Mesendoderm (in vitro differentiated cells): ENCODE data around the gene CCDC81.
A peak's percentile ranks its signal among the peaks of the same experiment; 100 is the strongest.
"Not testable (repeated sequence)": the region's sequence is repeated elsewhere in the genome, so short reads cannot be mapped to it uniquely, and the experiment has no call there.

Experiments used
- DNase-seq: peaks from one replicate; pipeline ENCODE4 v3.0.0; 2013
- H2AK5ac ChIP-seq: 2 replicates; pipeline ENCODE4 v1.6.1; 2013; ENCODE audit warnings: low read length, inconsistent platforms
- H2BK120ac ChIP-seq: 2 replicates; pipeline ENCODE4 v1.6.1; 2013; ENCODE audit warnings: low read depth, mild to moderate bottlenecking, low read length, moderate library complexity, mixed read lengths
- H2BK15ac ChIP-seq: replicated peaks from 2 replicates; pipeline ENCODE4 v1.6.1; 2013; ENCODE audit warnings: low read depth, mild to moderate bottlenecking, moderate library complexity
- H2BK5ac ChIP-seq: 2 replicates; pipeline ENCODE4 v1.6.1; 2013; ENCODE audit warnings: low read length, inconsistent platforms
- H3K18ac ChIP-seq: 2 replicates; pipeline ENCODE4 v1.6.1; 2013; ENCODE audit warnings: mild to moderate bottlenecking, low read length, mixed read lengths
- H3K23ac ChIP-seq: one replicate; pipeline ENCODE4 v1.6.1; 2013; ENCODE audit warnings: low read length
- H3K27ac ChIP-seq: 2 replicates; pipeline ENCODE4 v1.5.1; 2013; ENCODE audit warnings: low read depth, mild to moderate bottlenecking, inconsistent platforms, low read length, moderate library complexity
- H3K27me3 ChIP-seq: 2 replicates; pipeline ENCODE4 v1.6.1; 2013; ENCODE audit warnings: low read length, control low read depth, mild to moderate bottlenecking, inconsistent platforms; ENCODE audit not compliant: insufficient read depth, poor library complexity
- H3K36me3 ChIP-seq: 2 replicates; pipeline ENCODE4 v1.6.1; 2013; ENCODE audit warnings: low read length, inconsistent platforms; ENCODE audit not compliant: control insufficient read depth, insufficient read depth
- H3K4ac ChIP-seq: one replicate; pipeline ENCODE4 v1.6.1; 2013; ENCODE audit warnings: low read depth, mild to moderate bottlenecking, low read length, moderate library complexity
- H3K4me1 ChIP-seq: 2 replicates; pipeline ENCODE4 v1.6.1; 2013; ENCODE audit warnings: low read depth, low read length, inconsistent platforms; ENCODE audit not compliant: control insufficient read depth
- H3K4me2 ChIP-seq: 2 replicates; pipeline ENCODE4 v1.6.1; 2013; ENCODE audit warnings: low read length
- H3K4me3 ChIP-seq: 2 replicates; pipeline ENCODE4 v1.5.1; 2013; ENCODE audit warnings: mild to moderate bottlenecking, low read length
- H3K56ac ChIP-seq: one replicate; pipeline ENCODE4 v1.6.1; 2013; ENCODE audit warnings: low read length
- H3K79me1 ChIP-seq: 2 replicates; pipeline ENCODE4 v1.6.1; 2013; ENCODE audit warnings: low read length, inconsistent platforms
- H3K79me2 ChIP-seq: 2 replicates; pipeline ENCODE4 v1.6.1; 2013; ENCODE audit warnings: mild to moderate bottlenecking, low read length; ENCODE audit not compliant: control insufficient read depth, insufficient read depth
- H3K9ac ChIP-seq: 2 replicates; pipeline ENCODE4 v1.6.1; 2013; ENCODE audit warnings: low read length, inconsistent platforms
- H4K5ac ChIP-seq: one replicate; pipeline ENCODE4 v1.6.1; 2013; ENCODE audit warnings: low read length
- H4K8ac ChIP-seq: one replicate; pipeline ENCODE4 v1.6.1; 2013; ENCODE audit warnings: low read depth, mild to moderate bottlenecking, control low read depth, low read length, moderate library complexity
- WGBS: extraction: QIAGEN DNeasy Blood & Tissue Kit; methylation state at CpG from one replicate; pipeline ENCODE4 v1.1.7; 2013; ENCODE audit warnings: low lambda C conversion rate, missing lambda C conversion rate; ENCODE audit not compliant: insufficient coverage; ENCODE audit errors: extremely low coverage; 5-methylcytosine and 5-hydroxymethylcytosine counted together

CCDC81 gene

DNA sequence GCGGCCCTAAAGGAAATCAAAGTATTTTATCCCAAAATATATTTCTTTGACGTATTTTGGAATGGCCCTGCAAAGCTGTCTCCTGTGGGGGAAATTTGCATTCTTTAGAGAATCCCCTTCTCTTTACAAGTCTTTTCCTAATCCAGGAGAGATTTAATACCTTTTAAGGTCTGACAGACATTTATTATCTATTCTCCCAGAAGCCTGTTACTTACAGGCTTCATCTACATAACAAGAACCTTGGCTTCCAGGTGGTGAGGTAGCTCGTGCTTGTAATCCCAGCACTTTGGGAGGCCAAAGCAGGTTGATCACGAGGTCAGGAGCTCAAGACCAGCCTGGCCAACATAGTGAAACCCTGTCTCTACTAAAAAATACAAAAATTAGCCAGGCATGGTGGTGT is 17.3 kb upstream of the CCDC81 start:
- H3K27me3 ChIP-seq, H3K4me3 ChIP-seq, H3K79me2 ChIP-seq, H2BK5ac ChIP-seq, H4K5ac ChIP-seq, H3K36me3 ChIP-seq, H3K4me2 ChIP-seq, H3K4ac ChIP-seq, H4K8ac ChIP-seq, H2AK5ac ChIP-seq, H3K27ac ChIP-seq, H3K4me1 ChIP-seq, H3K23ac ChIP-seq, H3K56ac ChIP-seq, H2BK15ac ChIP-seq, H3K18ac ChIP-seq, H3K79me1 ChIP-seq, H2BK120ac ChIP-seq, H3K9ac ChIP-seq: not testable (repeated sequence)
- peak; percentile 44 for DNase-seq
- no CpG with 5 or more reads among the region's 4 CpGs for WGBS

DNA sequence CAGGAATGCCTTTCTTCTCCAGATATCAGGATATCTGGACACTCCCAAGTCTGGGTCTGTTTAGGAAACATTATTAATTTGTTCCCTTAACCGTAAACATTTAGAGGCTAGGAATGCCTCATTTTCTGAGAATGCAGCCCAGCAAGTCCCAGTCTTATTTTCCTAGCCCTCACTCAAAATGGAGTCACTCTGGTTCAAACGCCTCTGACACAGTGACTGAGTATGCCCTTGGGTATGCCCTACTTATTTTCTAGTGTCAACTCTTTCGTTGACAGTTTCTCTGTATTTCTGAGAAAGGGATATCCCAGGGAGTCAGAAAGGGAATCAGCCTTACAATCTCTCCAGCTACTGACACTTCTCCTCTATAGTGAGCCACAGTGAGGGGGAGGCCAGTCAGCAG is 16.0 kb upstream of the CCDC81 start:
- Histone ChIP-seq H3K4me2 (no peak overlapping the region), H3K27me3 (no peaks in the 10 kb centered on the region), H2BK15ac (no peak overlapping the region), H3K4me3 (no peak overlapping the region), H3K23ac (no peak overlapping the region), H3K27ac (no peak overlapping the region), H3K4ac (no peak overlapping the region), H2AK5ac (no peak overlapping the region), H3K36me3 (no peaks in the 10 kb centered on the region), H3K9ac (no peak overlapping the region), H3K79me2 (no peaks in the 10 kb centered on the region), H3K4me1 (no peaks in the 10 kb centered on the region), H3K56ac (no peak overlapping the region), H3K18ac (no peak overlapping the region), H4K5ac (no peak overlapping the region), H2BK120ac (peak overlapping the region; percentile 24), H3K79me1 (no peaks in the 10 kb centered on the region), H4K8ac (no peak overlapping the region), H2BK5ac (no peak overlapping the region)
- WGBS: no CpG with 5 or more reads among the region's 3 CpGs
- DNase-seq: no peak

DNA sequence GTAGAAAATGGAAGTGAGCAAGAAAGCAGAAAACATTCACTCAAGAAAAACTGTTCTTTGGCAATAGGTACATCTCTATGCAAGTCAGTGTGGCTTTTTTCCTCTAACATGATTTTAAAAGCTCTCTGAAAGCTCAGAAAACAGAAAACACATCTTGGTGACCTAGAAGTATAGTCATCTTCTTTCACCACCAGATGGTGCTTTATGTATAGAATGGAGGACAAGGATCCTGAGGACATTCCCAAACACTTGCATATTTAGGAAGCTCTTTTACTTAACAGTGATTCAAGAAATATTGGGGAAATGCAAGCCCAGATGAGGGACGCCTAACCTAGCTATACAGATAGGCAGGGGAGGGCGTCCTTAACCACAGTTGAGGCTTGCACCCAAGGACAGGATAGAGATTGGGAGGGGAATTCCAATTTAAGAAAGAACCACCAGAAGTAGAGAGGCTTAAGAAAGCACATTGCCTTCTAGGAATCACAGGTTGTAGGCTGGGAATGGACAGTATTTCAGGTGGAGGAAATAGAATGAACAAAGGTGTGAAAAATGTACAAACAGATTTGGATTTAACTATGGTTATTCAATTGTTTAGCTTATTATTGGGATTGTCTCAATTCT is 13.8 kb upstream of the CCDC81 start:
- H3K23ac ChIP-seq: no peak overlapping the region
- no peak overlapping the region for H3K9ac ChIP-seq
- H3K18ac ChIP-seq: no peak overlapping the region
- H3K79me1 ChIP-seq: no peaks in the 10 kb centered on the region
- no peak overlapping the region for H3K27ac ChIP-seq
- no peak overlapping the region for H3K4me2 ChIP-seq
- no peaks in the 10 kb centered on the region for H3K79me2 ChIP-seq
- no peak overlapping the region for H4K8ac ChIP-seq
- no peak overlapping the region for H2BK15ac ChIP-seq
- no peak overlapping the region for H4K5ac ChIP-seq
- H3K4me3 ChIP-seq: no peak overlapping the region
- no peaks in the 10 kb centered on the region for H3K27me3 ChIP-seq
- no peaks in the 10 kb centered on the region for H3K36me3 ChIP-seq
- peak; percentile 72 for DNase-seq
- H2BK120ac ChIP-seq: no peak overlapping the region
- WGBS: no CpG with 5 or more reads among the region's 2 CpGs
- no peak overlapping the region for H2BK5ac ChIP-seq
- H3K4me1 ChIP-seq: no peaks in the 10 kb centered on the region
- no peak overlapping the region for H3K4ac ChIP-seq
- no peak overlapping the region for H2AK5ac ChIP-seq
- H3K56ac ChIP-seq: no peak overlapping the region

DNA sequence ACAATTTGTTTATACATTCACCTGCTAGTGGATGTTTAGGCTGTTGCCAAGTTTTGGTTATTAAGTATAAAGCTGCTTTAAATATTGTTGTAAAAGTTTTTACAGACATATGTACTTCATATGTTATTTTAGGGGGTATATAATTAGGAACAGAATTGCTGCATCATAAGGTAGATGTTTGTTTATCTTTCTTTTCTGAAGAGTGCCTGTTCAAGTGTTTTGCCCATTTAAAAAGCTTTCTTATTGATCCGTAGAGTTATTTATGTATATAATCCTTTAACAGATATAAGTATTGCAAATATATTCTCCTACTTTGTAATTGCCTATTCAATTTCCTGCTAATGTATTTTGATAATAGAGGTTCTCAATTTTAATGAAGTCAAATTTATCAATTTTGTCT is 11.3 kb upstream of the CCDC81 start:
- no peak overlapping the region for H3K4me2 ChIP-seq
- no CpG with 5 or more reads among the region's 1 CpG for whole genome bisulfite sequencing
- no peak overlapping the region for H3K4me3 ChIP-seq
- H3K23ac ChIP-seq: no peak overlapping the region
- no peak overlapping the region for H3K9ac ChIP-seq
- no peak overlapping the region for H3K18ac ChIP-seq
- H2BK120ac ChIP-seq: no peak overlapping the region
- H3K4ac ChIP-seq: no peak overlapping the region
- H3K79me1 ChIP-seq: no peaks in the 10 kb centered on the region
- no peak overlapping the region for H2BK5ac ChIP-seq
- H4K8ac ChIP-seq: no peak overlapping the region
- no peak overlapping the region for H4K5ac ChIP-seq
- no peak overlapping the region for H2AK5ac ChIP-seq
- no peaks in the 10 kb centered on the region for H3K79me2 ChIP-seq
- no peaks in the 10 kb centered on the region for H3K4me1 ChIP-seq
- no peak overlapping the region for H3K56ac ChIP-seq
- H3K27me3 ChIP-seq: no peaks in the 10 kb centered on the region
- no peaks in the 10 kb centered on the region for H3K36me3 ChIP-seq
- no peak overlapping the region for H3K27ac ChIP-seq
- no peak for DNase-seq
- H2BK15ac ChIP-seq: no peak overlapping the region

DNA sequence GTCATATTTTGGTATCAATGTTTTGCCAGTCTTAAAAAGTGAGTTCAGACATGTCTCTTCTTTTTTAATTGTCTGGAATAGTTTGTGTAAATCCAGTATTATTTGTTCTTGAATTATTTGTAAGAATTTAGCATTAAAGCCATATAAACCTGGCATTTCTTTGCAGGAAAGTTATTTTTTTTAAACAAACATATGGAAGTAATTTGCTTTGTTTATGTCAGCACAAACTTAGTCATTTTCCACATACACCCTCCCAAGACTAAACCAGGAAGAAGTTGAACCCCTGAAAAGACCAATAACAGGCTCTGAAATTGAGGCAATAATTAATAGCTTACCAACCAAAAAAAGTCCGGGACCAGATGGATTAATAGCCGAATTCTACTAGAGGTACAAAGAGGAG is 9.1 kb upstream of the CCDC81 start:
- H2BK15ac ChIP-seq: no peak overlapping the region
- H3K18ac ChIP-seq: no peak overlapping the region
- H3K4ac ChIP-seq: no peak overlapping the region
- no peaks in the 10 kb centered on the region for H3K4me1 ChIP-seq
- no peak overlapping the region for H3K9ac ChIP-seq
- H3K79me1 ChIP-seq: no peaks in the 10 kb centered on the region
- no peak overlapping the region for H3K4me2 ChIP-seq
- DNase-seq: no peak
- H2BK120ac ChIP-seq: no peak overlapping the region
- no peak overlapping the region for H4K8ac ChIP-seq
- no peak overlapping the region for H4K5ac ChIP-seq
- no peaks in the 10 kb centered on the region for H3K36me3 ChIP-seq
- no peak overlapping the region for H3K56ac ChIP-seq
- WGBS: no CpG with 5 or more reads among the region's 2 CpGs
- H3K23ac ChIP-seq: no peak overlapping the region
- H3K4me3 ChIP-seq: no peak overlapping the region
- H2AK5ac ChIP-seq: no peak overlapping the region
- no peak overlapping the region for H2BK5ac ChIP-seq
- no peaks in the 10 kb centered on the region for H3K79me2 ChIP-seq
- no peaks in the 10 kb centered on the region for H3K27me3 ChIP-seq
- no peak overlapping the region for H3K27ac ChIP-seq

DNA sequence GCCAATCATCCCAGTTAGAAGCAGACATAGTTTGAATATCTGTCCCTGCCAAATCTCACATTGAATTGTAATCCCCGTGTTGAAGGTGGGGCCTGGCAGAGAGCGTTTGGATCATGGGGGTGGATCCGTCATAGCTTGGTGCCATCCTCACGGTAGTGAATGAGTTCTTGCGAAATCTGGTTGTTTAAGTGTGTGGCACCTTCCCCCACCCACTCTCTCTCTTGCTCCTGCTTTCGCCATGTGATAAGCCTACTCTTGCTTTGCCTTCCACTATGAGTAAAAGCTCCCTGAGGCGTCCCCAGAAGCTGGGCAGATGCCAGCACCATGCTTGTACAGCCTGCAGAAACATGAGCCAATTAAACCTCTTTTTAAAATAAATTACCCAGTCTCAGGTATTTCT is 5.0 kb upstream of the CCDC81 start:
- Histone ChIP-seq H3K27me3 (no peaks in the 10 kb centered on the region), H2BK5ac (no peak overlapping the region), H3K27ac (no peak overlapping the region), H3K36me3 (no peaks in the 10 kb centered on the region), H3K9ac (no peak overlapping the region), H3K4me2 (no peak overlapping the region), H3K56ac (no peak overlapping the region), H2BK15ac (no peak overlapping the region), H4K8ac (no peak overlapping the region), H3K4me1 (peaks cover 3% of the 10 kb centered on the region), H3K79me1 (no peaks in the 10 kb centered on the region), H4K5ac (no peak overlapping the region), H2BK120ac (no peak overlapping the region), H3K18ac (no peak overlapping the region), H2AK5ac (no peak overlapping the region), H3K4ac (no peak overlapping the region), H3K79me2 (no peaks in the 10 kb centered on the region), H3K4me3 (no peak overlapping the region), H3K23ac (no peak overlapping the region)
- WGBS: no CpG with 5 or more reads among the region's 7 CpGs
- peak; percentile 12 for DNase-seq
